ENCODE measurements around the gene TBC1D9. TPM values are rescaled to one million over a fixed set of nuclear protein-coding genes. Genes with fewer than 3 reads are reported as not detected.

Gene TBC1D9
- total RNA-seq, 2 donors from 2014 or later = 22.3 to 29.0 TPM

DNA sequence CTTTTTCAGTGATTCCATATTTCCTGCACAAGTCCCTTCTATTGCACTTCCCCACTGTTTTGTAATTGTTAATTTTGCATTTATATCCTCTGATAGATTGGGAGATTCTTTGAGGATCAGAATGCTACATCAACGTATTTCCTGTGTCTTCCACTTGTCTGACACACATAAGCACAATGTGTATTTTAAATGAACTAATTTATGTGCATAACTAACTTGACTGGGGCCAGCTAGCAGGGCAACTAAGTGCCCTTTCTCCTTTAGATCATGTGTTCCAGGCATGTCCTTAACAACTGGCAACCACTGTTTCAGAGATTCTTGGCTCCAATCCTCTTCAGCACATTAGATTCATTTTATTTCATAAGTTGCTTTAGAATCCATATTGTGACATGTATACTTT lies 171.7 kb downstream of the TBC1D9 start:
- 75% methylated on average over 1 of the region's 1 CpG; no CpG with 5 or more reads in 1 of the 2 experiments for WGBS, 2 experiments (ENCODE audit: insufficient coverage in 1 of 2, insufficient read length in 1 of 2)
- H3K27ac Mint-ChIP-seq = no peak overlapping the region
- TF ChIP-seq, protein P1, sequence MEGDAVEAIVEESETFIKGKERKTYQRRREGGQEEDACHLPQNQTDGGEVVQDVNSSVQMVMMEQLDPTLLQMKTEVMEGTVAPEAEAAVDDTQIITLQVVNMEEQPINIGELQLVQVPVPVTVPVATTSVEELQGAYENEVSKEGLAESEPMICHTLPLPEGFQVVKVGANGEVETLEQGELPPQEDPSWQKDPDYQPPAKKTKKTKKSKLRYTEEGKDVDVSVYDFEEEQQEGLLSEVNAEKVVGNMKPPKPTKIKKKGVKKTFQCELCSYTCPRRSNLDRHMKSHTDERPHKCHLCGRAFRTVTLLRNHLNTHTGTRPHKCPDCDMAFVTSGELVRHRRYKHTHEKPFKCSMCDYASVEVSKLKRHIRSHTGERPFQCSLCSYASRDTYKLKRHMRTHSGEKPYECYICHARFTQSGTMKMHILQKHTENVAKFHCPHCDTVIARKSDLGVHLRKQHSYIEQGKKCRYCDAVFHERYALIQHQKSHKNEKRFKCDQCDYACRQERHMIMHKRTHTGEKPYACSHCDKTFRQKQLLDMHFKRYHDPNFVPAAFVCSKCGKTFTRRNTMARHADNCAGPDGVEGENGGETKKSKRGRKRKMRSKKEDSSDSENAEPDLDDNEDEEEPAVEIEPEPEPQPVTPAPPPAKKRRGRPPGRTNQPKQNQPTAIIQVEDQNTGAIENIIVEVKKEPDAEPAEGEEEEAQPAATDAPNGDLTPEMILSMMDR (conservative IDR thresholded peaks at IDR 0.05) = no peak

DNA sequence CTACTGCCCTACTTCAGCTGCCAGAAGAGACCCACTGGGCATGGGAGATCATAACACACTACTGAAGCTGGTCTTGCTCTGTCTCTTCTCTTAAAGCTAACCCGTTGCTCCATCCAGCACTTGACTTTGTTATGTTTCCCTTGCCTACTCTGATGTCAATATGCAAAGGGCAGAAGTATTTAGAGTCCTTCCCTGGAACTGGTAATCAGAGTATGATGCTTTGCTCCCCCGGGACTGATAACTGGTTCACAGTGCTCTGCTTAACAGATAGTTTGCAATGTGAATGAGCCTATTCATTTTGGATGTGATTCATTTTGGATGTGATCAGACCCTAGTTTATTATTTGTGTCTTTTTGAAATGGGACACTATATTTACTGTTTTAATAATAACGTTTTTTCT lies 175.1 kb downstream of the TBC1D9 start:
- Histone ChIP-seq H3K4me3 (ENCODE audit: low read length) (no peak overlapping the region), H3K36me3 (ENCODE audit: control insufficient read depth, insufficient read depth, low read length) (no peaks in the 10 kb centered on the region), H3K9me3 (ENCODE audit: control insufficient read depth, low read length) (no peaks in the 10 kb centered on the region), H3K4me1 (ENCODE audit: control insufficient read depth, insufficient read depth, low read length) (no peaks in the 10 kb centered on the region), H3K9ac (ENCODE audit: extremely low read depth, low read length, poor library complexity, severe bottlenecking) (no peak overlapping the region), H3K27ac (ENCODE audit: low read depth, low read length) (no peak overlapping the region), H3K27me3 (ENCODE audit: control insufficient read depth, insufficient read depth, low read length, poor library complexity, severe bottlenecking) (no peaks in the 10 kb centered on the region)
- H3K9me3 Mint-ChIP-seq = no peaks in the 10 kb centered on the region
- DNase-seq = no peak
- H3K36me3 Mint-ChIP-seq (ENCODE audit: low read depth) = no peaks in the 10 kb centered on the region
- H3K4me3 Mint-ChIP-seq = no peak overlapping the region
- H3K27me3 Mint-ChIP-seq (ENCODE audit: insufficient read depth) = peaks cover 30% of the 10 kb centered on the region
- no peak overlapping the region for H3K27ac Mint-ChIP-seq
- WGBS, 2 experiments (ENCODE audit: insufficient coverage in 1 of 2, insufficient read length in 1 of 2) = 93 to 100% methylated on average over 2 of the region's 3 CpGs
- H3K4me1 Mint-ChIP-seq = no peaks in the 10 kb centered on the region
- TF ChIP-seq, protein P1 (conservative IDR thresholded peaks at IDR 0.05) = no peak

More for the DNA sequence above, 171.7 kb downstream of the TBC1D9 start:
- no peak for DNase-seq
- Histone ChIP-seq H3K27me3 (ENCODE audit: control insufficient read depth, insufficient read depth, low read length, poor library complexity, severe bottlenecking) (peaks cover 7% of the 10 kb centered on the region), H3K9me3 (ENCODE audit: control insufficient read depth, low read length) (no peaks in the 10 kb centered on the region), H3K9ac (ENCODE audit: extremely low read depth, low read length, poor library complexity, severe bottlenecking) (no peak overlapping the region), H3K27ac (ENCODE audit: low read depth, low read length) (no peak overlapping the region), H3K4me3 (ENCODE audit: low read length) (no peak overlapping the region), H3K4me1 (ENCODE audit: control insufficient read depth, insufficient read depth, low read length) (no peaks in the 10 kb centered on the region), H3K36me3 (ENCODE audit: control insufficient read depth, insufficient read depth, low read length) (no peaks in the 10 kb centered on the region)
- Mint-ChIP-seq H3K27me3 (ENCODE audit: insufficient read depth) (peaks cover 24% of the 10 kb centered on the region), H3K4me3 (no peak overlapping the region), H3K9me3 (no peaks in the 10 kb centered on the region), H3K4me1 (no peaks in the 10 kb centered on the region), H3K36me3 (ENCODE audit: low read depth) (no peaks in the 10 kb centered on the region)

DNA sequence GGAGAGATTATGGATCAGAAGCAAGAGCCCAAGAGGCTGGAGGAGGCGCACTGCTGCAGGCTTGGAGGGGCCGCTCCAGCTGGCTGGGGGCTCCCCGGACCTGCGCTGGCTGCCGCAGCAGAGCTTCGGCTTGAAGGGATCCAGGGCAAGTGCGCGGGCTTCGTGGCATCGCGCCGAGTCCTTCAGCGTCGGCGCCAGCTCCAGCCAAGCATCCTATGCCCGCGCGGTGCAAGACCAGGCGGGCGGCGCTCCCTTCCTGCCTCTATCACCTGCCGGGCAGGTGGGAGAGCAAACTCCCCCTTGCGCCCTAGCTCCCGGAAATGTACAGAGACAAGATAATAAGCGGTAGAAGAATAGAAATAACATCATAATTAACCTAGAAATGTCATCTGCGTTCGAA lies 176.9 kb downstream of the TBC1D9 start:
- no peak overlapping the region for H3K27ac Mint-ChIP-seq

More for the DNA sequence above, 176.9 kb downstream of the TBC1D9 start:
- Mint-ChIP-seq H3K9me3 (no peaks in the 10 kb centered on the region), H3K27me3 (ENCODE audit: insufficient read depth) (peaks cover 30% of the 10 kb centered on the region), H3K4me3 (no peak overlapping the region), H3K4me1 (no peaks in the 10 kb centered on the region), H3K36me3 (ENCODE audit: low read depth) (no peaks in the 10 kb centered on the region)
- TF ChIP-seq, protein P1 (conservative IDR thresholded peaks at IDR 0.05) = no peak
- H3K27ac ChIP-seq (ENCODE audit: low read depth, low read length) = no peak overlapping the region
- no peak overlapping the region for H3K4me3 ChIP-seq (ENCODE audit: low read length)
- WGBS, 2 experiments (ENCODE audit: insufficient coverage in 1 of 2, insufficient read length in 1 of 2) = 92 to 100% methylated on average over 3 to 27 of the region's 27 CpGs
- no peaks in the 10 kb centered on the region for H3K36me3 ChIP-seq (ENCODE audit: control insufficient read depth, insufficient read depth, low read length)
- DNase-seq = no peak
- no peak overlapping the region for H3K9ac ChIP-seq (ENCODE audit: extremely low read depth, low read length, poor library complexity, severe bottlenecking)
- H3K4me1 ChIP-seq (ENCODE audit: control insufficient read depth, insufficient read depth, low read length) = no peaks in the 10 kb centered on the region
- no peaks in the 10 kb centered on the region for H3K9me3 ChIP-seq (ENCODE audit: control insufficient read depth, low read length)
- H3K27me3 ChIP-seq (ENCODE audit: control insufficient read depth, insufficient read depth, low read length, poor library complexity, severe bottlenecking) = no peaks in the 10 kb centered on the region

Data from endodermal cell (in vitro differentiated cells).